GM18499 (cell line): ENCODE data around the gene ABCA1.
"Not testable (repeated sequence)": the region's sequence is repeated elsewhere in the genome, so short reads cannot be mapped to it uniquely, and the experiment has no call there.

Experiments
- ATAC-seq: cut with Tn5 transposase; IDR thresholded peaks from one replicate; pipeline ENCODE4 v1.9.1; 2021; ENCODE audit warnings: moderate number of reproducible peaks; ENCODE audit not compliant: insufficient read depth, unreplicated experiment

The ABCA1 gene

GRCh38 chr9:104875897-104876296 is 52.1 kb downstream of the ABCA1 start:
- ATAC-seq: no peak

GRCh38 chr9:104875320-104875719 is 52.6 kb downstream of the ABCA1 start:
- ATAC-seq: no peak

GRCh38 chr9:104873489-104873850 is 54.5 kb downstream of the ABCA1 start:
- ATAC-seq: no peak

- ATAC-seq: no peak
Observed at GRCh38 chr9:104872656-104873488, 55.1 kb downstream of the ABCA1 start.

GRCh38 chr9:104871961-104872527 is 55.9 kb downstream of the ABCA1 start:
- no peak for ATAC-seq

- no peak for ATAC-seq
Observed at GRCh38 chr9:104869811-104870210, 58.1 kb downstream of the ABCA1 start.

- ATAC-seq: peak; percentile 52
Observed at GRCh38 chr9:104868687-104869404, 59.1 kb downstream of the ABCA1 start.

- no peak for ATAC-seq
Observed at GRCh38 chr9:104868303-104868686, 59.7 kb downstream of the ABCA1 start.

- ATAC-seq: no peak
Observed at GRCh38 chr9:104866191-104866590, 61.8 kb downstream of the ABCA1 start.

GRCh38 chr9:104864675-104865104 is 63.3 kb downstream of the ABCA1 start:
- ATAC-seq: no peak

- ATAC-seq: peak; percentile 47
Observed at GRCh38 chr9:104863180-104863883, 64.6 kb downstream of the ABCA1 start.

- ATAC-seq: no peak
Observed at GRCh38 chr9:104861397-104861796, 66.6 kb downstream of the ABCA1 start.

GRCh38 chr9:104860263-104860662 is 67.7 kb downstream of the ABCA1 start:
- ATAC-seq: no peak

- ATAC-seq: no peak
Observed at GRCh38 chr9:104858846-104859245, 69.1 kb downstream of the ABCA1 start.

GRCh38 chr9:104858271-104858670 is 69.7 kb downstream of the ABCA1 start:
- ATAC-seq: no peak

GRCh38 chr9:104856413-104856941 is 71.5 kb downstream of the ABCA1 start:
- ATAC-seq: no peak

- ATAC-seq: no peak
Observed at GRCh38 chr9:104855807-104856206, 72.1 kb downstream of the ABCA1 start.

GRCh38 chr9:104855258-104855657 is 72.7 kb downstream of the ABCA1 start:
- ATAC-seq: not testable (repeated sequence)

- ATAC-seq: no peak
Observed at GRCh38 chr9:104854613-104855012, 73.3 kb downstream of the ABCA1 start.

- no peak for ATAC-seq
Observed at GRCh38 chr9:104853683-104854082, 74.3 kb downstream of the ABCA1 start.
